LoVo (cell line): ENCODE data around the gene LY6G5B.

Experiments used
- DNase-seq: peaks from one replicate; pipeline ENCODE4 v3.0.0-alpha.2; 2016; ENCODE audit warnings: low spot score

Gene LY6G5B

GRCh38 chr6:31663126-31663960 lies 6.4 kb upstream of the LY6G5B start:
- no peak for DNase-seq

GRCh38 chr6:31663961-31664789 lies 5.6 kb upstream of the LY6G5B start:
- DNase-seq: peak; percentile 27

GRCh38 chr6:31664790-31665500 lies 4.8 kb upstream of the LY6G5B start, which contains the start of gene GPANK1:
GPANK1 (minus strand) TSS chr6:31664997; CDS start chr6:31664478, 519 bp downstream.
- DNase-seq: peak; percentile 96

GRCh38 chr6:31665501-31666336 lies 4.1 kb upstream of the LY6G5B start, which contains the start of gene CSNK2B:
CSNK2B (plus strand) TSS chr6:31666080; CDS start chr6:31666832, 752 bp downstream.
- peak; percentile 97 for DNase-seq

GRCh38 chr6:31666337-31666965 lies 3.3 kb upstream of the LY6G5B start:
- no peak for DNase-seq

- DNase-seq: no peak
These were observed 6.6 kb downstream of the LY6G5B start for GRCh38 chr6:31676322-31676903.

- no peak for DNase-seq
These were observed 7.1 kb downstream of the LY6G5B start for GRCh38 chr6:31676904-31677303.

- no peak for DNase-seq
These were observed 8.2 kb downstream of the LY6G5B start for GRCh38 chr6:31677955-31678354.

GRCh38 chr6:31680226-31681134 lies 10.7 kb downstream of the LY6G5B start, which contains the start of gene LY6G5C:
LY6G5C (minus strand) TSS chr6:31681067; CDS start chr6:31680373, 694 bp downstream.
- peak; percentile 79 for DNase-seq

- peak; percentile 31 for DNase-seq
These were observed 11.4 kb downstream of the LY6G5B start for GRCh38 chr6:31681135-31681671.

GRCh38 chr6:31683591-31683990 lies 13.8 kb downstream of the LY6G5B start:
- no peak for DNase-seq

GRCh38 chr6:31686483-31686882 lies 16.7 kb downstream of the LY6G5B start:
- DNase-seq: no peak

- DNase-seq: no peak
These were observed 17.5 kb downstream of the LY6G5B start for GRCh38 chr6:31687321-31687720.

GRCh38 chr6:31687860-31688693 lies 18.3 kb downstream of the LY6G5B start:
- no peak for DNase-seq

- DNase-seq: no peak
These were observed 19.7 kb downstream of the LY6G5B start for GRCh38 chr6:31689249-31690110.

GRCh38 chr6:31690231-31691077 lies 20.7 kb downstream of the LY6G5B start:
- DNase-seq: peak; percentile 54
